ENCODE results near the gene RPL12.

- TF ChIP-seq CHD2 (IDR thresholded peaks at IDR 0.05; ENCODE audit: low read length, partially characterized antibody) (no peak), CEBPB (IDR thresholded peaks at IDR 0.05) (no peak), HDAC2 (IDR thresholded peaks at IDR 0.05) (no peak), MAFK (IDR thresholded peaks at IDR 0.05; ENCODE audit: partially characterized antibody) (no peak), FOSB (CRISPR knock-in tag; IDR thresholded peaks at IDR 0.05) (no peak), RFX5 (IDR thresholded peaks at IDR 0.05) (no peak), MYC (IDR thresholded peaks at IDR 0.05; ENCODE audit: borderline replicate concordance, low read length) (no peak), JUN (IDR thresholded peaks at IDR 0.05) (no peak), BHLHE40 (IDR thresholded peaks at IDR 0.05; ENCODE audit: low read depth, low read length) (no peak), EP300 (IDR thresholded peaks at IDR 0.05) (no peak)
- TF ChIP-seq, protein P1, sequence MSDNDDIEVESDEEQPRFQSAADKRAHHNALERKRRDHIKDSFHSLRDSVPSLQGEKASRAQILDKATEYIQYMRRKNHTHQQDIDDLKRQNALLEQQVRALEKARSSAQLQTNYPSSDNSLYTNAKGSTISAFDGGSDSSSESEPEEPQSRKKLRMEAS (IDR thresholded peaks at IDR 0.05): no peak
- TF ChIP-seq, protein P2, sequence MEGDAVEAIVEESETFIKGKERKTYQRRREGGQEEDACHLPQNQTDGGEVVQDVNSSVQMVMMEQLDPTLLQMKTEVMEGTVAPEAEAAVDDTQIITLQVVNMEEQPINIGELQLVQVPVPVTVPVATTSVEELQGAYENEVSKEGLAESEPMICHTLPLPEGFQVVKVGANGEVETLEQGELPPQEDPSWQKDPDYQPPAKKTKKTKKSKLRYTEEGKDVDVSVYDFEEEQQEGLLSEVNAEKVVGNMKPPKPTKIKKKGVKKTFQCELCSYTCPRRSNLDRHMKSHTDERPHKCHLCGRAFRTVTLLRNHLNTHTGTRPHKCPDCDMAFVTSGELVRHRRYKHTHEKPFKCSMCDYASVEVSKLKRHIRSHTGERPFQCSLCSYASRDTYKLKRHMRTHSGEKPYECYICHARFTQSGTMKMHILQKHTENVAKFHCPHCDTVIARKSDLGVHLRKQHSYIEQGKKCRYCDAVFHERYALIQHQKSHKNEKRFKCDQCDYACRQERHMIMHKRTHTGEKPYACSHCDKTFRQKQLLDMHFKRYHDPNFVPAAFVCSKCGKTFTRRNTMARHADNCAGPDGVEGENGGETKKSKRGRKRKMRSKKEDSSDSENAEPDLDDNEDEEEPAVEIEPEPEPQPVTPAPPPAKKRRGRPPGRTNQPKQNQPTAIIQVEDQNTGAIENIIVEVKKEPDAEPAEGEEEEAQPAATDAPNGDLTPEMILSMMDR (IDR thresholded peaks at IDR 0.05): no peak
- TF ChIP-seq, protein P3, sequence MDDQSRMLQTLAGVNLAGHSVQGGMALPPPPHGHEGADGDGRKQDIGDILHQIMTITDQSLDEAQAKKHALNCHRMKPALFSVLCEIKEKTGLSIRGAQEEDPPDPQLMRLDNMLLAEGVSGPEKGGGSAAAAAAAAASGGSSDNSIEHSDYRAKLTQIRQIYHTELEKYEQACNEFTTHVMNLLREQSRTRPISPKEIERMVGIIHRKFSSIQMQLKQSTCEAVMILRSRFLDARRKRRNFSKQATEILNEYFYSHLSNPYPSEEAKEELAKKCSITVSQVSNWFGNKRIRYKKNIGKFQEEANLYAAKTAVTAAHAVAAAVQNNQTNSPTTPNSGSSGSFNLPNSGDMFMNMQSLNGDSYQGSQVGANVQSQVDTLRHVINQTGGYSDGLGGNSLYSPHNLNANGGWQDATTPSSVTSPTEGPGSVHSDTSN (IDR thresholded peaks at IDR 0.05): no peak
- TF ChIP-seq, protein P4, sequence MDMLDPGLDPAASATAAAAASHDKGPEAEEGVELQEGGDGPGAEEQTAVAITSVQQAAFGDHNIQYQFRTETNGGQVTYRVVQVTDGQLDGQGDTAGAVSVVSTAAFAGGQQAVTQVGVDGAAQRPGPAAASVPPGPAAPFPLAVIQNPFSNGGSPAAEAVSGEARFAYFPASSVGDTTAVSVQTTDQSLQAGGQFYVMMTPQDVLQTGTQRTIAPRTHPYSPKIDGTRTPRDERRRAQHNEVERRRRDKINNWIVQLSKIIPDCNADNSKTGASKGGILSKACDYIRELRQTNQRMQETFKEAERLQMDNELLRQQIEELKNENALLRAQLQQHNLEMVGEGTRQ (IDR thresholded peaks at IDR 0.05): no peak
Observed at GRCh38 chr9:127490535-127491230, 39.5 kb upstream of the RPL12 start.

Data from A549 (cell line).